H7 (cell line): ENCODE data around the gene C8B. TPM values are rescaled to one million over a fixed set of nuclear protein-coding genes. Genes with fewer than 3 reads are reported as not detected.

Experiments used
- DNase-seq: peaks from one replicate; pipeline ENCODE4 v3.0.0; 2012
- H3K27me3 ChIP-seq: 2 replicates; pipeline ENCODE4 v1.6.0; 2011; ENCODE audit warnings: mild to moderate bottlenecking, low read length; ENCODE audit not compliant: control insufficient read depth, insufficient read depth
- H3K36me3 ChIP-seq: replicated peaks from 2 replicates; pipeline ENCODE4 v1.5.1; 2011; ENCODE audit warnings: low read length; ENCODE audit not compliant: control insufficient read depth, insufficient read depth
- H3K4me3 ChIP-seq: 2 replicates; pipeline ENCODE4 v1.5.1; 2011; ENCODE audit warnings: low read depth, mild to moderate bottlenecking, control low read depth, low read length, moderate library complexity; ENCODE audit not compliant: insufficient read depth
- total RNA-seq: library from RNA; depleted of rRNA; stranded (reverse); fragments of >200 nt; shearing (Covaris generic); gene quantifications from 2 replicates; pipeline ENCODE4 v1.2.3, GENCODE V29; 2014; rRNA removed

Gene C8B
- not detected in 2 replicates for total RNA-seq

DNA sequence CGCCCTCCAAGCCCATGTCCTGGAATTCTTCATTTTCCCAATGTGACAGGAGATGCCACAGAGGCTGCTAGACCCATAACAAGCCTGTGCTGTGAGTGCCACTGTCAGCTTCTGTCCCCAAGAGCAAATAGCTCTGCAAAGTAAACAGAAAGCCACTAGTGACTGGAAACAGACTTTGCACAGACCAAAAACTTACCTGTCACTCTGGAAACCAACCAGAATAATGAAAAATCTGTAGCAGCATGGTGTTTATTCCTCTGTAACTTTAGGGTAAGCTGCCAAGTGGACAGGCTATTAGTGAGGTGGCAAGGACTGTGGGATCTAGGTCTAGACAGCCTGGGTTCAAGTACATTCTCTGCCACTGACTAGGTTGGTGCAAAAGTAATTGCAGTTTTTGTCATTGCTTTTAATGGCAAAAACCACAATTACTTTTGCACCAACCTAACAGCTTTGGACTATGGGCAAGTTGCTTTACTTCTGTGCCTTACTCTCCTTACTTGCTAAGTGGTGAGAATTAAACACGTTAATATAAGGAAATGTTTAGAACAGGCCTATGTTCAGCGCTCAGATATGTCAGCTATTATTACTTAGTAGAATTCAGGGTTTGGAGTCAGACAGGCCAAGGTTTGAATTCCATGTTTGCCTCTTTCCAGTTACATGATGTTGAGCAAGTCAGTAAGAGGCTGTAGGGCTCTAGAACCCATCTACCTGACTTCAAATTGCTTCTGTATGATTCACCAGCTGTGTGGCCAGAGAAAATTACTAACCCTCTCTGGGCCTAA, at the start of gene C8B:
TSS of gene C8B (minus strand) at position 100 of the 782 bp plus-strand sequence. CDS start at position 33, 67 bp downstream.
- no peak for DNase-seq

DNA sequence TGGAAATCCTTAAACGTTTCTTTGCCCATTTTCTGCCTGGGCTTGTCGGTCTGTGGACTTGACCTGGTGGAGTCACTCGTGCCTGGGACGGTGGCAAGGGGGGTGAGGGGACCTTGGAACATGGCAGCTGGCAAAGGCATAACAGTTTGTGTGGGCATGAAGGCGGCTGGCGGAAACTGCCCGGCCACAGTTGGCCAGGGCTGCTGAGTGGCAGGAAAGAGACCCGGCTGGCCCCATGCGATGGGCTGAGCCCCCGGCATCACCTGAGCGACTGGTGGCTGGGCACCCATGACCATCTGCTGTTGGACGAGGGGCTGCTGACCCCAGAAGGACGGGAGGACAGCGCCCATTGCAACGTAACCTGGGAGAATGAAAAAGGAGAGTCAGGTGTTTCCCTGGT, 49.3 kb upstream of the C8B start:
- no peaks in the 10 kb centered on the region for H3K27me3 ChIP-seq
- no peak for DNase-seq
- no peak overlapping the region for H3K4me3 ChIP-seq
- H3K36me3 ChIP-seq = no peaks in the 10 kb centered on the region

More for the DNA sequence above, at the start of gene C8B:
- Histone ChIP-seq H3K36me3 (no peaks in the 10 kb centered on the region), H3K27me3 (no peaks in the 10 kb centered on the region; the same call in 1 of the 2 replicates), H3K4me3 (no peak within 1 kb of the TSS)

DNA sequence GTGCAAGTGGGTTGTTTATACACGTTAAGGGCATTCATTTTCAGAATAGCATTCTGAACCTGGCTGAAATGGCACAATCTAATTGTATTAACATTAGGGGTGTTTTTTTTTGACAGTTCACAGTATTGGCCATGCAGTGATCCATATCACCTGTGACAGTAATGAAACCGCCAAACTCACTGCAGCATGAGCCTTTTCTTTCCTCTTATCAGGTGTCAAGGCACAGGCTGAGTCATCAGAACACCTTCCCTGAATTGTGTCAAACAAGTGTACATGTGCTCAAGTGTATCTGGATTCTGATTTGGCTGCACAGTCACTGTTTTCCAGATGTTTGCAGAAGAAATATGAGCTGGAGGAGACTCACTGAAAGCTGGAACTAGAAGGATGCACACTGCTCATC, 47.7 kb upstream of the C8B start:
- no peaks in the 10 kb centered on the region for H3K36me3 ChIP-seq
- no peaks in the 10 kb centered on the region for H3K27me3 ChIP-seq
- no peak overlapping the region for H3K4me3 ChIP-seq
- DNase-seq = no peak

DNA sequence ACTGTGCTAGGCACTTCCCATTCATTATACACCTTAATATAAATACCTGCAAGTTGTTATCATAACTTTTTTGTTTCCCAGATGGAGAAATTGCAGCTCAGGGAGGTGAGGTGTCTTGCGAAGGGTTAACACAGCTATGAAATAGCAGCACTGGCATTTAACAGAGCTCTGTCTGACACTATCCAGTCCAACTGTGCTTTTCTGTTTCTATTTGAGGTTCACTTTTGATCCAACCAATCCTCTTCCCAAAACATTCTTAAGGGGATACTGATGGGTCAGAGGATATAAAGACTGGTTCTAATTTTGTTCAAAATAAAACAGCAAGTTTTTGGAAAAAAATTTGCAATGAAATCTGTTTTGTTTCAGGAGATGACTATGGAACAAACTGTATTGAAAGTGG, 46.5 kb upstream of the C8B start:
- no peak for DNase-seq
- Histone ChIP-seq H3K4me3 (no peak overlapping the region), H3K36me3 (no peaks in the 10 kb centered on the region), H3K27me3 (no peaks in the 10 kb centered on the region)

DNA sequence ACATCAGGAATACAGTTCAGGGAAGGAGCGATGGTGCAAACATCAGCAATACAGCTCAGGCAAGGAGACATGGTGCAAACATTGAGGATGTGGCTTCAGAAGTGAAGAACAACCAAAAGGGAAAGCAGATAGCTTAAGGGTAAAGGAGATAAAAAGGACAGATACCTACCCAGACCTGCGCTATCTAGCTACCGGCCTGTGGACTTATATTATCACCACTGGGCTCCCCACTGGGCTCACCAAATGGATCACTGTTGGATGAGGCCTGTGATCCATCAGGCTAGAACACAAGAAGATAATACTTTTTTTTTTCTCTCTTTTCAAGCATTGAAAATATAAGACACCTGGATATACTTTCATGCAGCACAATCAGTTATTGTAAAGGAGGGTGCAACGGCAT, 44.7 kb upstream of the C8B start:
- DNase-seq = no peak
- no peak overlapping the region for H3K4me3 ChIP-seq
- no peaks in the 10 kb centered on the region for H3K36me3 ChIP-seq

DNA sequence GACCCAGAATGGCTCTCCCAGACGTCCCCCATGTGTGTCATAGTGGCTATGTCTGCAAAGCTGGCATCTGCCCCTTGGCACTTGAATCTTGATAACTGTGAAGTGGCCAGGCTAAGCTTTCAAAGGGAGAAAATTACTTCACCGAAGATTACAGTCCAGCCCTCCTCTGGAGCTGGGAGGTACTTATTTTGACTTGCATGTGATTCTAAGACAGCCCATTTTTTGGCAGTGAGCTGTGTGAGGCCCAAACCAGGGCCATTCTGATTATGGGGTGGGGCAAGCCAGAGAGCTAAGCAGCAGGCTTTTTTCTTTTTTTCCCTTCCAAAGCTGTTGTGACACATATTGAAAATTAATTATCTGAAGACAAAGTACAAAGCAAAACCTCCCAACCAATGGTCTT, 42.1 kb upstream of the C8B start:
- no peak for DNase-seq
- no peak overlapping the region for H3K4me3 ChIP-seq
- H3K36me3 ChIP-seq = no peaks in the 10 kb centered on the region
- H3K27me3 ChIP-seq = no peaks in the 10 kb centered on the region

More for the DNA sequence above, 44.7 kb upstream of the C8B start:
- H3K27me3 ChIP-seq = no peaks in the 10 kb centered on the region

DNA sequence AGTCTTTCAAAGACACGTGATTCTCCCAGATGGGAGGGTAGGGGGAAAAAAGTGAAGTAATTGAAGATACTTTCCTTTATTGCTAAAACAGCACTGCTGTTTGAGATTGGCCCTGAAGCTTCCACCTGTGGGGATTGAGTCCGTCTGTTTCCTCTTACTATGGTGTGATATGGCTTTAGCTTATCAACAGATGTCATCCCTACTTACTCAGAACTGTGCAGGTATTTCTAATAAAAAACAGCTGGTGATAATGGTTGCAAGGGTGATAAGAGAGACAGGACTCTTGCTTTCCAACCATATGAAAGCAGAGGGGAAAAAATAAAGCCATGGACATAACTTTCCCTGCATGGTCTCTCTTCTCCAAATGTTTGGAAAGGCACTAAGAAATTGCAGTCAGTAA, 41.7 kb upstream of the C8B start:
- H3K36me3 ChIP-seq = no peaks in the 10 kb centered on the region
- no peak for DNase-seq
- H3K4me3 ChIP-seq = no peak overlapping the region
- H3K27me3 ChIP-seq = no peaks in the 10 kb centered on the region

DNA sequence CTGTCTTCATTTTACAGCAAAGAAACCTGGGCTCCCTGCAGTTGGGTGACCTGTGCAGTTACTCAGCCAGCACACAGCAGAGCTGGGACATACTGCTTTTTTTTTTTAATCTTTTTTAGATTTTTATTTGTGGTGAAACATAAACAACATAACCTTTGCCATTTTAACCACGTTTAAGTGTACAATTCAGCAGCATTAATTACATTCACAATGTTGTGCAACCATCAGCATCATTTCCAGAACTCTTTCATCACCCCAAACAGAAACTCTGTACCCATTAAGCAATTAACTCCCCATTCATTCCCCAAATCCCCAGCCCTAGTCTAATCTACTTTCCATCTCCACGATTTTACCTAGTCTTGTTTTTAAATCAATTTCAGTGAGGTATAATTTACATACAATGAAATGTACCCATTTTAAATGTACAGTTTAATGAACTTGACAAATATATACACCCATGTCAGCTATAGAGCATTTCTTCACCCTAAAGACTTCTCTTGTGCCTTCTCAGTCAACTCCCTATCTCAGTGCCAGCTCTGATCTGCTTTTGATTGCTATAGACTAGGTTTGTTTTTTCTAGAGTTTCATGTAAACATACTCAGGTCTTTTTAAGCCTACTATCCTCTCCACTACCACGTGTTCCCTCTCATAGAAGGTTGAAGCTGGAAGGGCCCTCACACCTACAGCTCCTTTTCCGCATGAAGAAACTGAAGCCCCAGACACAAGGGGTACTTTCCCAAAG, 37.8 kb upstream of the C8B start:
- no peaks in the 10 kb centered on the region for H3K27me3 ChIP-seq
- no peak overlapping the region for H3K4me3 ChIP-seq
- H3K36me3 ChIP-seq = no peaks in the 10 kb centered on the region
- DNase-seq = no peak

DNA sequence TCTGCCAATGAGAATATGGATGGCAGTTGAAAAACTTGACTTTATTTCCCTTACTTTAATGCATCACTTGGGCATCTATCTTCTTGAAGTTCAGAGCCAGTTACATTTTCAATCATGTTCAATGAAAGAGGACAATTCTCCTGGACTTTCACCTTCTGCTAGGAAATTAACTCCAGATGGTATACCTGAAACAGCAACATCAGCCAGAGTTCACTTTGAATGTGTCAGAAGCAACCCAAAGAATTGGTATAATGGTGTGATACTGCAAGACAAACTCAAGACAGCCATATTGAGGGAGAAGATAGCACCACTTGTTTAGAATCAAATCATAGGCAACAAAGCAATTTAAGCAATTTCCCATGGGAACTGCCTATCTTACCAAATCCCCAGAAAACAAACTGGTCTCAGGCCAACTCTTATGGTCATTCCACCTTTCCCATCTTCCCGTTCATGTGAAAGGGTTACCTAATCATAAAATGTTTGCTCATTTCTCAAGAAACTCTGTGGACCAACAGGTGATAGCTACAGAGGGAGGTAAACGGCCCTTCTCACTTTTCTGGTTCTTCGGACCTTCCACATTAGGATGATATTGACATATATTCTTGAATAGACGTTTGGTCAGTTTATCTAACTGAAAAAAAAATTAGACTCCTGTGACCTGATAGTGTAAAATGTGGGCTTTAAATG, 29.7 kb upstream of the C8B start:
- no peak for DNase-seq
- Histone ChIP-seq H3K4me3 (no peak overlapping the region), H3K27me3 (no peaks in the 10 kb centered on the region), H3K36me3 (no peaks in the 10 kb centered on the region)

DNA sequence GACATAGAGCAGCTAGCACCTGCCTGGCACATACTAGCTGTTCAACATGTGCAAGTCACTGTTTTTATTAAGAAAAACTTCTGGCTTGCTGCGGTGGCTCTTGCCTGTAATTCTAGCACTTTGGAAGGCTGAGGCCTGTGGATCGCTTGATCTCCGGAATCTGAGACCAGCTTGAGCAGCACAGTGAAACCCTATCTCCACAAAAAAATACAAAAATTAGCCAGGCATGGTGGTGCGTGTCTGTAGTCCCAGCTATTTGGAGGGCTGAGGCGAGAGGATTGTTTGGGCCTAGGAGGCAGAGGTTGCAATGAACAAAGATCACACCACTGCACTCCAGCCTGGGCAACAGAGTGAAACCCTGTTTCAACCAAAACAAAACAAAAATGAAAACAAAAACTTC, 27.7 kb upstream of the C8B start:
- no peak for DNase-seq
- no peaks in the 10 kb centered on the region for H3K36me3 ChIP-seq
- no peaks in the 10 kb centered on the region for H3K27me3 ChIP-seq
- H3K4me3 ChIP-seq = no peak overlapping the region

DNA sequence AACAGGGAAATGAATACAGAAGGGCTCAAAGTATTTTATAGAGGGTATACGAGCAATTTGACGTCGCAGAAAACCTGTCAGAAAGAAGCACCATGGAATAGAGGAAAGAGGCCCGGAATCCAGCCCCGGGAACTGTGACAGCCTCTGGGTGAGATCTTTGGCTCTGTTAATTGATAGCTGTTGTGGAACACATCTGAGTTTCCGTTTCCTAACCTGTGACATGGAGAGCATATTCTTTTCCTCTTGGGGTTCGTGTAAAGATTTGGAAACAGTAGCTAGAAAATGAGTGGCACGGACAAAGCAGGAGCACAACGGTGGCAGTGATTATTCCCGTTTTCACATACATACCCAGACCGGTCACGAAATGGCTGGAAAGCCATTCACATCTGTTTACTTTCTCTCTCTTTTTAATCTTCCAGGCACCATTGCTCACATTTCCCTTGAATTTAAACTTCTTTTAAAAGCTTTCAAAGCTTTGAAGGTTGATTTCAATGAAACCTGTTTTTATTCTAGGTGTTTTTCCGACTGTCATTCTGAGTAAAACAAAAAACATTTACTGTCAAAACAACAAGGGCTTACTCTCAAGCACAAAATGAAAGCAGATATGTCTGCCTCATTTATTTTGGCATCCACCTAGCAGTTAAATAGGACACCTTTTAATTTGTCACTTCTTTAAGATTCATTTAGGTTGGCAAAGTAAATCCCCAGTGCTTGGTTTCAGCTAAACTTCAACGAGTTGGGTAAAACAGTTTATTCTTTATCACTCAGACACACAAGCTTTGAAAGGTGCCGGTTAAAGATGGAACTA, 26.7 kb upstream of the C8B start:
- H3K27me3 ChIP-seq = no peaks in the 10 kb centered on the region
- H3K4me3 ChIP-seq = no peak overlapping the region
- no peak for DNase-seq
- no peaks in the 10 kb centered on the region for H3K36me3 ChIP-seq

DNA sequence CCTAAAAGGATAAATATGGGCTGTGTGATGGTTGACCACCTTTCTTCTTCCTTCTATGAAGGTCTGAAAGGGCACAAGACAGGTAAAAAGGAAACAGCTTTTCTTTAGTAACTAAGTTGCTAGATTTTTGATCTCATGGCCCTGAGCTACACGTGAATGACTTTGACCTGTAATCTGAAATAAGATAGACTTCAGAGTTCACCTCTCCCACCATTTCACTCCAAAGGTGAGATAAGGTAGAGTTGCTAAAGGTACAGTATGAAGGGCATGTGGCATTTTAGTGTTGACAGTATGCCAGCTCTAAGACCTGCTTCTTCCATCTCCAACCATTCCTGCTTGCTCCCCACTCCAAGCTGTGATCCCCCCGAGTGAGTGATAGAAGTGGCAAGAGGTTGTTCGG, 25.8 kb upstream of the C8B start:
- H3K36me3 ChIP-seq = no peaks in the 10 kb centered on the region
- no peaks in the 10 kb centered on the region for H3K27me3 ChIP-seq
- no peak for DNase-seq
- no peak overlapping the region for H3K4me3 ChIP-seq

DNA sequence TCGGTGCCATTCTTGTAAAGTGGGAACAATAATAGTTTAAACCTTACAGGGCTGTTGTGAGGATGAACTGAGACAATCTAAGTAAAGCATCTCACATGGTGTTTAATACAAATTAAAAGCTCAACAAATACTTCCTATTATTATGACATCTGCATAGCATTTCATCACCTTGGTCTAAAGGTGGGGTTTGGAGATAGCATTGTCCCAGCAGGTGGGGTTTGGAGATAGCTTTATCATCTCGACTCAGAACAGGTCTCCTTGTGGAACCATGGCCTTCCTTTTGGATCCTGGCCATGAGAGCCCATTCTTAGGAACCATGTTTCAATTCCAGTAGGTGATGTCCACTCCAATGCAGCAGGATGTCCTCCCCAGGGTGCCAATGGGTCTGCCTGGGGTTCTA, 20.6 kb upstream of the C8B start:
- no peaks in the 10 kb centered on the region for H3K36me3 ChIP-seq
- DNase-seq = no peak
- no peaks in the 10 kb centered on the region for H3K27me3 ChIP-seq
- no peak overlapping the region for H3K4me3 ChIP-seq

DNA sequence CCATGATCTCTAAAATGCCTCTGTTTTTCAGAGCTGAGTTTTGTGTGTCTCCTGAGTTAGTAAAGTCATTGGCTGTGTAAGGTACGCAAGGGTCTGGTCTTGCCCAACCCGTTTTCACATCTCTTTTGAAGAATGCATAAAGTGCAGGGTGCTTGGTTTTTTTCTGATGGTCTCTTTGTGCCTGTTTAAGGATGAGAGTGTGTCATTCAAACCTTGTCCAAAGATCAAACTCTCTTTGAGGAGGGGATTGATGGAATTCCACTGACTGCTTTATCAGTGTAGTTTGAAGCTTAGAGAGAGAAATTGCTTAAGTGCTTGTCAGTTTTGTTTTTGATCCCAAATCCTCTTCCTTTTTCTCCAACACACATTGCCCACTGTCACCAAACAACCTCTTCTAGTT, 20.0 kb upstream of the C8B start:
- DNase-seq = no peak
- Histone ChIP-seq H3K36me3 (no peaks in the 10 kb centered on the region), H3K27me3 (no peaks in the 10 kb centered on the region), H3K4me3 (no peak overlapping the region)
